ENCODE data around the gene PARP1.

Gene PARP1

DNA sequence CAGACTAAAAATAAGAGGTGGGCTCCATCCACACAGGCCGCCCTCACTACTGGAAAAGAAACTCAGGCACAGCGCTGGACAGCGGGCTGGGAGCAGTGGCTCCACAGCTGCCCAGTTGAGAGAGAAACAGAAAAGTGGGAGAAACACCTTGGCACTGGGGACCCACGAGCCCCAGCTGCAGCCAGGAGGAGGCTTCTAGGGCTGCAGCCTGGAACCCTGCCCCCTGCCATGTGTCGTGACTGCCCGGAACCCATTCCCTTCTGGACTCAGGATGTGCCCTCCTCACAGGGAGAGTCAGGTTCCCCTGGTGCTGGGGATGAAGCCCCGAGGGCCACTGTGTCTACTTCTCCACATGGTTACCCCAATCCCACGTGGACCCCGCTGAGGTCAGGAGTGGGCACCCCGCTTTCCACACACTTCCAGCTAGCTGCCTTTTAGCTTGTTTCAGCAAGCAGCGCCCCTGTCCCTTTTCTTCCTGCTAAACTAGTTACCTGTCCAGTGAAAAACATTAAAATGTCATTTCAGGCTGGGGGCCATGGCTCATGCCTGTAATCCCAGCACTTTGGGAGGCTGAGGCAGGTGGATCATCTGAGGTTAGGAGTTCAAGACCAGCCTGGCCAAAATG, 35.9 kb downstream of the PARP1 start:
- DNase-seq: no peak

DNA sequence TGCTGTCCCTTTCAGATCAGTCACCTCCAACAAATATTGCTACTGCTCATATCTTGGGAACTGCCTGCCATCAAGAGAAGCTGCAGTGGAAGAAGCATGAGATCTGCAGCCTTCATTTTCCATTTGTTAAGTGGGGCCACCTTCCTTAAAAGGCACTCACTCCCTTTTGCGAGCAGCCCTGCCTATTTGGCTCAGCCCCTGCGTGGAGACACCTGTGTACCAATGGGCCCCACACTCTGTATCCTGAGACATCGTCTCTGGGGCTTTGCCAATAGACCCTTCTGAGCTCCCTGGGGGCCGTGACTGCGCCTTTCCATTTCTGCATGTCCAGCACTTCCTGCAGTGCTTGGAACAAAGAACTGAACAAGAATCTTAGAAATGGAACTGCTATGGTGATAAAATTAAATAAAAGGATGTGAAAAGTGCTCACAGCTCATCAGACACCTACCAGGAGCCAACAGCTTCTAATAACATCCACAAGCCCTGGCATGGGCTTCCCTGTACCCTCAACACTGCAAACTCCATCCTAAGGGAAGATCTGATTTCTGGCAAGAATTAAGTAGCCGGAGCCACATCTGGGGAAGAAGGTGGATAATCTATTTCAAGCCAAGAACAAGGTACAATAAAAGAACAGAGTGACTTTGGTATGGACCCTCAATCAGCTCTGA, 36.7 kb downstream of the PARP1 start:
- DNase-seq: no peak

DNA sequence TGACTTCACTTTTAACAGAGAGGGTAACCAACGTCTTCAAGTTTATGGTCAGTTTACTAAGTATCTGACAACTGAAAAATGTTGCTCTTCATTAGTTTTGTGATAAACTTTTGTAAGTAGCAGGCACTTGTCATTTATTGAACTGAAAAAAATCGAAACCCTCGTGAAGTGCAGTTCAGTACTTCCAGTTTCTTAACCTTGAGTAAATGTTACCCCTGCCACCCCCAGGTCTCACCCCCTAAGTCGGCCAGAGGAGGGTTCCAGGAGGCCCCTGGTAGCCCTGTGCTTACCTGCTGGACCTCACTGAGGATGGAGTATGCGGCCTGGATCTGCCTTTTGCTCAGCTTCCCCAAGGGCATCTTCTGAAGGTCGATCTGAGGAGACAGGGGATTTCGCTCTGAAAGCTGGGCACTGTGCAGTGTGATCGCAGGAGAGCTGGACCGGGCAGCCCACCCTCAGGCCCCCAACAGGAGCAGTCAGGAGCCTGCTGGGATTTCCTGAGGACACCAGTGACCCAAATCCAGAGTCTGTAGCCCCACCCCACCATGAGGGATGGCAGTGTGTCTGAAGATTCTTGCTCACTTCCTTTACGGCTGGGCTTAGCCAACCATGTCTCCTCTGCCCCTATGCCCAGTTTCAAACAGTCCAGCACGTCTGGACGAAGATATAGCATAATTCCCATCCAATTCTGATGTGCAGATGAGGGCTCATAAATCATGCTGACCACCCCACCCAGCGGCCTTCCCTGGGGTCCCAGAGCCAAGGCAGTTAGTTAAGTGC, 37.6 kb downstream of the PARP1 start:
- no peak for DNase-seq

DNA sequence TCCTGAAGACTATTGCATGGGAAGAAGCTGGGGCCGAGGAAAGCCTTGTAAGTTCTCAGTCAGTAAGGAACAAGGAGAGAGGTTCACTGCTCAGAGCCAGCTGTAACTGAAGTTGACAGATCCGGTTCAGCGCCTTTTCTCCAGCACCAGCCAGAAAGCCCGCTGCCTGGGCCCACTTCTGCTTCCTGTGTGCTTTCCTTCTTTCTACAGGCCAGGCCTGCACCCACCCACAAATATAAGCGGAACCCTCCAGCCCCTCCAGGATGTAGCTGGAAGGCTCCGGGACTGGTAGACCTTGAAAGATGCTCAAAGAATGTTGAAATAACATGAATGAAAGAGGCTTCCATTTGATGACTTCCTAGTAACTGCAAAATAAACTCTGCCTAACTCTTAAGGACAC, 38.8 kb downstream of the PARP1 start:
- DNase-seq: no peak

DNA sequence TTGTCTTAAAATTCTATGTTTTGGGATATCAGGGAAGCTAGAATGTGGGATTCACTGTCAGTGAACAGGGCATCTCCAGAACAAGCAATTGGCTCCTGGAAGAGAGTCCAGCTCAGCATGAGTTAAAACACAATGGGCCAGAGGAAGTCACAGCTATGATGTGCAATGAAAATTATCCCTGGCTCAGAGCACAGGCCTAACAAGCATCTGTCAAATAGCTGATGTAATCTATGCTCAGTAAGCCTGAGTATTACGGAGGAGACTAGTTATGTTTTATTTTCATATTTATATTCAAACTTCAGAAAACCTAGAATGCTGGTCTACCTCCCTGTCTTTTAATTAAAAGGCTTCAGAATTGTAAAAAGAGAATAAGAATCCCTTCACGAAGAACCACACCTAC, 41.6 kb downstream of the PARP1 start:
- no peak for DNase-seq

DNA sequence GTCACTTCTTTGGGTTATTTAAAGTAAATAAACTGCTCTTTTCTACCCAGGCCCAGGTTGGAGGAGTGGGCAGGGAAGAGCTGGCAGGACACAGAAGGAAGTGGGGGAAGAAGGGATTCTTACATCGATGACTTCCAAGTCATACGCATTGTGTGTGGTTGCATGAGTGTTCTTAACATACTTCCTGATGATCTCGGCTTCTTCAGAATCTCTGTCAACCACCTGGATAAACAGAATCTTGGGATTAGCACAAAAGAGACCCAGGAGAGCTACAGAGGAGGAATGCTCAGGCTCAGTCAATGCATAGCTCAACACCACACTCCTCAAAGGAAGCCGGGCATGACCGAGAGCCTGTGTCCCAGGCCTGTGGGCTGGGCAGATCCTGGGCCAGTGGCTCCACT, 42.1 kb downstream of the PARP1 start:
- DNase-seq: no peak

DNA sequence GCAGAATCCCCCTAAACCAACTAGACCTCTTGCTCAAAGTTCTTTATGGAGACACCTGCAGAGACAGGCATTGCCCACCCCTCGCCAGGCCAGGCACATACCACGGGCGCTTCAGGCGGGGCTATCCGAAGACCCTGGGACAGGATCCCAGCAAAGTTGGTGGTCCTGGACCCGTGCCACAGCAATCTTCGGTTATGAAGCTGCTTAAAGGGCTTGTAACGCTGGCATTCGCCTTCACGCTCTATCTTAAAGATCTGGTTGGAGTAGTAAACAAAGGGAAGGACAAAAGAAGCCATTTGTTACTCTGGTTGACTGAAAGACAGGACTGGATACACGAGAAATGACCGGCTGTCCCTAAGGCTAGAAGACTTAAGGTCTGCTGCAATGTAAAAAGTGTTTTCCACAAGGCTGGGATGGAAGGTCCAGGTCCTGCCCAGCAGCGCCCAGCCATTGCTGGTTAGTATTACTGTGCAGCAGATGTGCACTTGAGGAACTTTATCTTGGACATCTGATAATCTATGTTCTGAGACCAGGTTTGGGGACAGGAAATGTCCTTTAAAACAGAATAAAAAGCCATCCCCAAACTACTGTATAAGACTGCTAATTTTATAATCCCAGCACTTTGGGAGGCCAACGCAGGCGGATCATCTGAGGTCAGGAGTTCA, 42.9 kb downstream of the PARP1 start:
- no peak for DNase-seq

DNA sequence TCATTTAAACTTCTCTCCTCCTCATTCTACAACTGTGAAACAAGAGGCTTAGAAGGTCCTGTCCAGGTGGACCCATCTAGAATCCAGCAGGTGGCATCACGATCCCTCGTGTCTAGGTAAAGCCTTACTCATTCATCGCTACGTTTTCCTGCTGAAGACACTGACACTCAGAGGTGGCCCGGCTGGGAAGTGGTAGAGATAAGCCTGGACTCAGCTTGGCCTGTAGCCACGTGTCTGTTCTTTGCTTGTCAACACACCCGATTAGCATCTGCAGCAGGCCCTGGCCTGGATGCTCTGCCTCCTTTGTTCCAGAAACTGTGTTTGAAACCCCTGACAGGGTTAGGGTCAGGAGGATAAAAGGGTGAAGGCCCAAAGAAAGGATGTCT, 43.4 kb downstream of the PARP1 start:
- DNase-seq: no peak

DNA sequence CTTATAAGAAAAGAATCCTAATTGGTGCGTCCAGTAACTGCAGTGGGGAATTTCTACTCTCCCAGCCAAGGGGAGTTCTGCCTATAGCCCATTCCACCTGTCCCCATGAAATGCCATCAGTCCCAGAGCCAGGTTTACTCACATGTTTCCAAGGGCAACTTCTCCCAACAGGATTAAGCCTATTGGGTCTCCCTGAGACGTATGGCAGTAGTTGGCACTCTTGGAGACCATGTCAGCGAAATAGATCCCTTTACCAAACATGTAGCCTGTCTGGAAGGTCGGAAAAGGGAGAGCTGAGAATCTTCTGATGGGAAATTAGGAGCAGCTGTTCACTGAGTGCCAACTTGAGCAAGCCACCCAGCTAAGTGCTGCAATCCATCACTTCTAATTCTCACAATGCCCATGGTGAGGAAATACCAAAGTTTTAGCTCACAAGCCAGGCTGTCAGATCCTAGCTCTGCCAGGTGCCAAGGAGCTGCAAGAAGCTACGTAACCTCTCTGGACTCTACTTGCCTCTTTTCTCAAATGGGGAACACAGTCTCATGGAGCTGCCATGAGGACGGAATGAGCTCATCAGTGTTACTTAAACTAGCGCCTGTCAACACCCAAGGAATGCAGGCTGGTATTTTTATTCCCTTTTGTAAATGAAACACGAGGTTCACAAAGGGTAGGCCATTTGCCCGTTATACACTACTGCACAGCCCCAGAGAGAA, 43.9 kb downstream of the PARP1 start:
- no peak for DNase-seq

DNA sequence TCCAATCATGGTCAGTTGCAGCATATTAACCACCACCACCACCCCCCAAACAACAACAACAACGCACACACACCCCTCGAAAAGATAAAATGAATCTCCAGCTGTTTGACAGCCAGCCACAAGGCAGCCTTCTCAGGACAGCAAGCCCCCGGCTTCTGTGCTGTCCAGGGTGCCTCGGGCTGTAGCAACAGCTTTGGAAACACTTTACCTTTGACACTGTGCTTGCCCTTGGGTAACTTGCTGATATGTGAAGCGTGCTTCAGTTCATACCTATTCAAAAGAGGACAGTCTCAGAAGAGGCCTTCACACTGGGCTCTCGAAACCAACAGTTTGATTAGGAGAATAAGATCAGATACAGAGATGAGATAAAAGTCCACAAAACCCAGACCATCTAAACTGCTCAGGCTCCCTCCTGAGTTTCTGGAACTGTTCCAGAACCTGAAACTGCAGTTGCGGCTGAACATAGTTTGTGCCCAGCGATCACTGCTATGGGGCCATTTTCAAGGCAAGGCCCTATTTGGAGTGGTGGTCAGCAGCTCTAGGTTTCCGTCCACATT, 44.9 kb downstream of the PARP1 start:
- DNase-seq: no peak

DNA sequence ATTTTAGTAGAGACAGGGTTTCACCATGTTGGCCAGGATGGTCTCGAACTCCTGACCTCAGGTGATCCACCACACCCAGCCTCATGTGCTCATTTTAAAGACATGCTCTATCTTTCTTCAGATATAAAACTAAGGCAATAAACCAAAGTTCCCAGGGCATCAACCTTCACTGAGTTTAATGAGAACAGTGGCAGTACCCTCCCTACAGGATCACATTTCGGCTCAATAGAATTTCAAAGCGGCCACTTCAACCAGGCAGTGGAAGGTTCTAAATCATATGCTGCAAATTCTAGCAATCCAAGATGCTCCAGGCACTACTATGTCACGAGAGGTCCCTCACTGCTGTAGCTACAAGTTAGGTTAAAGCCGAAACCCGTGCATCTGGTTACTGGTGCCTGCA, 45.5 kb downstream of the PARP1 start:
- DNase-seq: no peak

DNA sequence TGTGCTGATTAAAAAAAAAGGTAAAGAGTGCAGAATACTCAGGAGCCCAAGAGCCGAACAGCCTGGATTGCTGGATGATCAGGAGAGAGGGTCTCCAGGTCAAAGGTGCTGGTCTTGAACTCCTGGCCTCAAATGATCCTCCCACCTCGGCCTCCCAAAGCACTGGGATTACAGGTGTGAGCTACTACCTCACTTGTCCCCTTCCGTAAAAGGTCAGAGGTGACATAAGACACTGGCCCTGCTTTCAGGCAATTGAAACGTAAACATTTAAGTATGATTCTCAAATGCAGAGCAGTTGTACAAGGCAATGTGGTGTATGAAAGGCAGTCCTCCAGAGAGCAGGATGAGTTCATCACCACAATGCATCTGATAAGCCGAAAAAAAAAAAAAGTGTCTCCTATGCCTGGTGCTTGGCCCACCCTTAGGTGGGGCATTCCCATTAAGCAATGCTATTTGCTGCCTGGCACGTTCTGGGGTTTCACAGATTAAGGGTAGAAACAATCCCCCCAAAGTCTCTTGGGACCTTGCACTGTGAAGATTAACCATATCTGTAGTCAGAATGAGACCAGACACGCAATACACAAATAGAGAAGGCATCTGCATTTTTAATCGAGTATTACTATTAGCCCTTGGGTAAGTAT, 47.7 kb downstream of the PARP1 start:
- DNase-seq: no peak

DNA sequence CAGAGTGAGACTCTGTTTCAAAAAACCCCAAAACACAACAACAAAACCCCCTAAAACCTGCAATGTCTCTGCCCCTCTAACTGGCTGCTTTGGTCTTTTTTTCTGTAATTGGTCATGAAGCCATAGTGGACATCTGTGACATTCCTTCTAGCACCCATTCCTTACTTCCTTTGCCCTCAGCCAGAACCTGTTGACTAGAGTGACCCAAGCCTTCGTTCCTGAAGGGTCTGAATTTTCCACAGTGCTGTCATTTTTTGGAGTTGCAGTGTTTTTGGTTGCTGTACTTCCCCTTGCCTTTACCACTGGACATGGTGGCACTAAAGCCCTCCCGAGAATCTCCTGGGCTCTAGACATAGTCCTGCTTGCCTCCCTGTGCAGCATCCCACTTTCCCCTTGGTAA, 50.5 kb downstream of the PARP1 start:
- no peak for DNase-seq

DNA sequence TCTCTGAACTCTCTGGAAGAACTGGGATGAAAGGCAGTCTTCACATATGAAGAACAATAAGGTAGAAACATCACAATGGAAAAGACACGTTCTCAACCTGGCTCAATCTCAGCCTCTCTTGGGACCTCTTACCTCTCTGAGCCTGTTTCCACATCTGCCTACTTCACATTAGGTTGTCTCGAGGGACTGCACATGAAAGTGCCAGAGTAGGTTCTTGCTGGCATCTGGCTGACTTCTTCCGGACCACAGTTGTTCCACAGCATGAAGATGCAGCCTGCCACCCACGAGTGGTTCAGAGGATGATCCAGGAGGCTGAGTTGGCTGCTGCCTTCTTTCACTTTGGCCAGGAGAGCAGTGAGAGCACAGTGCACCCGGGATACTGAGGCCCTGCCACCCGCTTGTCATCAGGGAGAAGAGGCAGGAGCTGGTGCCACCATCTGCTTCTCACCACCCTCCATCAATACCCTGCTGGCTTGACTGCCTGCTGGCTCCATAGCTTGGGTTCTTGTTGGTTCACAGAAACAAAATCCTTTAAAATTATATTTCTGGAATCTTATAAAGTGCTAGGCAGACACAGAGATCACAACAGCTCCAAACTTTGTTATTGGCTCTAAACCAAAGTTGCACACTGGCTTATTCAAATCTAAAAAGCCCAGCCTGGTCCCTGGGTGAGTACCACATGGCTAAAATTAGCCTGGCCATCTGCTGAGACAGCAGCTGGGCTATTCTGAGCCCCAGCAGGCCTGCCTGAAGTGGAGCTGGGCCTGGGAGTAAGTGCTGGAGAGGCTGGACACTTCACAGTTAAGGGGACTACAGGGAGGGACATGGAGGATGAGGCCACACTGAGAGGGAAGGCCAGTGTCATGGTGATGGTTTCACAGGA, 52.0 kb downstream of the PARP1 start:
- no peak for DNase-seq

DNA sequence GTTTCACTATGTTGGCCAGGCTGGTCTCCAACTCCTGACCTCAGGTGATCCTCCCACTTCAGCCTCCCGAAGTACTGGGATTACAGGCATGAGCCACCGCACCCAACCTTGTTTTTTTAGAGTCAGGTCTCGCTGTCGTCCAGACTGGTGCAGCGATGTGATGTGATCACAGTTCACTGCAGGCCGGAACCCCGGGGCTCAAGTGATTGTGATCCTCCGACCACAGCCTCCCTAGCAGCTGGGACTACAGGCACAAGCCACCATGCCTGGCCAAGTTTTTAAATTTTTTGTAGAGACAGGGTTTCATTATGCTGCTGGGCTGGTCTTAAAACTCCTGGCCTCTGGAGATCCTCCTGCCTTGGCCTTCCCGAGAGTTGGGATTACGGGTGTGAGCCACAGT, 52.9 kb downstream of the PARP1 start:
- DNase-seq: no peak

DNA sequence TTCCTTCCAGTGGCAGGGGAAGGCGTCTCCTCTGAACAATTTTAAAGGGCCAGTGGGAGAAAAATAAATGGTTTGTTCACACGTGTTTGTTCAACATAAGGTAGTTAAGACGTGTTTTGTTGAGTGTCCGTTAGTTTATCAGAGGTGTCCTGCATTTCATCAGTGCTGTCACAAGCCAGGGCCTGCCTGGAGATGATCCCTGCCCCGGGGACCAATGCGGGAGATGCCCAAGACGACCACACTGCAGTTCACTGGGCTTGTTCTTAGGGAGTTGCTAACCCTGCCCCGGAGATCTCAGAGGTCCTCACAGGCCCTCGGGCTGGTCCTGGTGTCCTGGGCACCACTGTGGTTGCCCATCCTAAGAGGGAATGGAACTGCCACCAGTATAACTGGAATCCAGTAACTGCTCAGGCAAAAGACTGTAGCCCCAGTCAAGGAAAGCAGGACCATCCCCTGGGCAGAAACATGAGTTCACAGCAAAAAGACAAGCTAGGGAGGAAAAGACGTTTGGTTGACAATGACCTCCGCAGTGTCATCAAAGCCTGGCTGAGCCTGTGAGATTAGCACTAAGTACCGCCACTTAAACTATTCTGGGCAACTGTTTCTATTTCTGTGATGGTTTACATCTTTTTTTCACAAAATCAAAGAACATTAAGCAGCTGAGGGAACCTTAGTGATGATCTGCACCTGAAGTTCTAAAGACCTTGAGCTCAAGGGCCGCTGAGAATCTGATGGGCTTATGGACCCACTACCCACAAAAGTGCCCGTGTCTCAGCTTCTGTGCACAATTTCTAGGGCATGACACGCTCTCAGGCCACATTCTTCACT, 54.0 kb downstream of the PARP1 start:
- no peak for DNase-seq

DNA sequence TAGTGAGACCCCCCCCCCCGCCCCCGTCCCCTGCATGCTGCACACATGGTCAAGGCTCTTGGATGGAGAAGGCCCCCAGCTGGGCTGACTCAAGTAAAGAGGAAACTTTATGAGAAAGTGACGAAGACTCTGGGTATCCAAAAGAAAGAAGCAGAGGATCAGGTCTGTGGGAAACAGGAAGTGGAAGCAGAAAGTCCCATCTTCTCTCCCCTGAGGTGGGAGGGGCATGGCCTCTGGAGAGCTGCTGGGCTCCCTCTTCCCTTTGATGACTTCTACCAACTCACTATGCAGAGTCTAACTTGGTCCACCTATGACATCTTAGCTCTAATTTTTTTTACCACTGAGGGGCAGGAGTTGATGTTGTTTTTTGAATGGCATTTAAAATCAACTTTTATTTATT, 56.2 kb downstream of the PARP1 start:
- no peak for DNase-seq

DNA sequence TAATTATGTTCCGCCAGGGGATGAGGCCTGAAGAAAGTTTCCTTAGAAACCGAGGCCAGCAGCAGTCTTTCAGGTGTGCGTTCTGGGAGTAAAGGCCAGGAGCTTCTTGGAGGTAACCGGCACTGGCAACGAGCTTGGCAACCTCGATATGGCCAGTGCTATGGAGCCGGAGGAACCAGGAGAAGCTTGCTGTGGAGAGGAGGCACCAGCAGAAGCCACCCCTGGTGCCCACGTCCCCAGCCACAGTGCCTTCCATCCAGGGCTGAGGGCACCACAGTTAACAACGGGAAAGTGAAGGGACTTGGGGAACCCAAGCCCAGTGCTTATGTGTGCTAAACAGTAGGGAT, 57.4 kb downstream of the PARP1 start:
- no peak for DNase-seq

DNA sequence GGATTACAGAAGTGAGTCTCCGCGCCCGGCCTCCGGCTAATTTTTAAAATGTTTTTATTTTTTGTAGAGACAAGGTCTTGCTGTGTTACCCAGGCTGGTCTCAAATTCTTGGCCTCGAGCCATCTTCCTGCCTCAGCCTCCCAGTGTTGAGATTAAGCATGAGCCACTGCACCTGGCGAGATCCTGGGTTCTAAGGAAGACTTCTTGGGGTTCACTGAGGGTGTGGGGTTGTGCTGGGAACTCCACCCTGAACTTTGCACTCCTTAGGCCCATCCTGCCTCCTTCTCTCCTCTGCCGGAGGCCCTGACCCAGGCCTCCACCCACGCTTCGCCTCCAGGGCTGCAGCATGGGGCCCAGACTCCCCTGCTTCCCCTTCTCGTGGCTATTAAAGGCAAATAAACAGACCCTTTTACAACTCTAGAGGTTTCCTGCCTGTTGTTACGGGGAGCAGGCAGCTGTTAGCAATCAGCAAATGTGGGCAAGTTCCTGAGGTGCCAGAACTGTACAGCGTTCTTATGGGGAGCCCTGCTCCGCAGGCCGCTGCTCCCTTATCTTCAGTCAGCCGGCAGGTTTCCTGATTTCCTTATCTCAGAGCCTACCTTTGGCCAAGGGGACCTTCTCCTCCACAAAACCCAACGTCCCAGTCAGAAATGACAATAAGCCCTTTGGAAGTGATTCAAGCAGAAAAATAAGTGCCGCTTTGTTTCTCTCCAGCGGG, 57.9 kb downstream of the PARP1 start:
- no peak for DNase-seq

DNA sequence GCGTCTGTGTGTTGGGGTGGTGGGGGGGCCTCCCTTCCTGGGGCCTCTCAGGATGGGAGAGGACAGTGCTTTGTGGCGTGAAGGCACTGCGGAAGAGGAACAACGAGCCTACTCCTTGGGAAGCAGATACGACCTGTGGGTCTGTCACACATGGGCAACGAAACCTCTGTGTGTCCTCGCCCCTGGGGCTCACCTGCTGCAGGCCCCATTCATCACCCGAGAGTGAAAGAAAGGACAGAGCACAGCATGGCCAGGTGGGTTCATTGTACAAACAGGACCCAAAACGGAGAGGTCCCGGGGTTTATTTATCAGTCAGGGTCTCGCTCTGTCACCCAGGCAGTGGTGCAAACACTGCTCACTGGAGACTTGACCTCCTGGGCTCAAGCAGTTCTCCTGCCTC, 58.8 kb downstream of the PARP1 start:
- no peak for DNase-seq

All from cortex of kidney (tissue), 1 donor.